GM21360 (cell line): Measurements from ENCODE around the gene LYRM9.
"Not testable (repeated sequence)": the region's sequence is repeated elsewhere in the genome, so short reads cannot be mapped to it uniquely, and the experiment has no call there.

Source experiments
- ATAC-seq: cut with Tn5 transposase; IDR thresholded peaks from one replicate; pipeline ENCODE4 v1.9.1; 2021; ENCODE audit warnings: mild to moderate bottlenecking, moderate library complexity; ENCODE audit not compliant: unreplicated experiment

Gene LYRM9

DNA sequence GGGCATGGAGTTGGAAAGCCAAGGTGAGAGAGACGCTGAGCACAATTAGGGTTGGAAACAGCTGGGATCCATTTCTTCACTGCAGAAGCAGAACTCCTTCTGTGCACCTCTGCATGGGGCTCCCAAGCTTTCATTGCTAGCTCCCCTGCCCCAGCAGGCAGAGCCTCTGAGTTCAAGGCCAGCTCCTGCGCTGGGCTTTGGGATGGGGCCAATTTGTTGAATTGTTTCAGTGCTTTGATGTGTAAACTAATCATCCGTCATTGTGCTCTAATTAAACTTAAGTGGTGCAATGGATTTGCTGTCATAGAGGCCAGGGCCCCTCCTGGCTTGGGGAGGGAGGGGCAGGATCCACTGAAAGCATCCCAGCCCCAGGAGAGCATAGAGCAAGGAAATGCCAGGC, 13.5 kb upstream of the LYRM9 start:
- no peak for ATAC-seq

DNA sequence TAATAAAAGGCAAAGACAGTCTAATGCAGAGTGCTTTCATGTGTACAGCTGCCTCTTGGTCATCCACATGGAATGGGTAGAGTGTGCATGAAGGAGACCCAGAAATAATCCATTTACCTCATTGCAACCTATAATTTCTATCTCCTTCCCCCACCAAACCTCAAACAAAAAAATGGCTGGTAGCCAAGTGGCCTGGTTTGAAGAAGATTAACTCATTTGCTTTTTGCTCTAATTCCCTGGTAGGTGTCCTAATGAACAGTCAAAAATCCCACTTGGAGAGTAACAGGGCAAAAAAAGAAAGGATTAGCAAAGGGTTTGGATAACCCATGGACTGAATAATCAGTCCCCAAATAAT, 13.0 kb upstream of the LYRM9 start:
- no peak for ATAC-seq

DNA sequence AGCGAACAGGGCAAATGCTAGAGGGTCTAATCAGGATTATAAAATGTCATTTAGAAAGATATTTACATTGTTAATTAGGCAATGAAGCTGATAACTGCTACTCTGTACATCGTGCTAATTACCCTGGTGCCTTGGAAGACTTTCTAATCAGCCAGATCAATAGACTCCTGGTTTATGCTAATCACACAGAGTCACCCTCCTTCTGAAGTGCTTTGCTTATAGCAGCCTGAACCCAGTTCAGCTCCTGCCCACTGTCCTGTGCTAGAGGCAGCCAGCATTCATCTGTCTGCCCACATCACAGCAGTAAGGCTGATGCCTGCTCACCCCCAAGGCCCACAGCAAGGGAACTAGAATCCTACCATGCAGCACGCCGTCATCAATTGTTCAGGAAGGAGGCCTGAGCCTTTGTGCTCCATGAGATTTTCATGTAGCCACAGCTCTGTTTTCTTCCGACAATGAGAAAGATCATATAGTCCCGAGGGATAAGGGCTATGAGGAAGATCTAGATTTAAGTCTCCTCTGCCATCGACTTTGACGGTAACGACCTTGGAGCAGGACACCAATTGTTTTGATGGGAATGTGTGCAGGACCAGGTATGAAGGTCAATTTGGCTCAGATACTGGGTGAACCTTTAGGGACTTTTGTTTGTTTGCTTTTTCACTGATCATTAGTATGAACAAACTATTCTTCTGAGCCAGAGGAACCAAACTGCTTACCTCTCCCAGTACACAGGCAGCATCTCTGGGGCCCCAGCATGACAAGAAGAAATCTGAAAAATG, 12.5 kb upstream of the LYRM9 start:
- no peak for ATAC-seq

DNA sequence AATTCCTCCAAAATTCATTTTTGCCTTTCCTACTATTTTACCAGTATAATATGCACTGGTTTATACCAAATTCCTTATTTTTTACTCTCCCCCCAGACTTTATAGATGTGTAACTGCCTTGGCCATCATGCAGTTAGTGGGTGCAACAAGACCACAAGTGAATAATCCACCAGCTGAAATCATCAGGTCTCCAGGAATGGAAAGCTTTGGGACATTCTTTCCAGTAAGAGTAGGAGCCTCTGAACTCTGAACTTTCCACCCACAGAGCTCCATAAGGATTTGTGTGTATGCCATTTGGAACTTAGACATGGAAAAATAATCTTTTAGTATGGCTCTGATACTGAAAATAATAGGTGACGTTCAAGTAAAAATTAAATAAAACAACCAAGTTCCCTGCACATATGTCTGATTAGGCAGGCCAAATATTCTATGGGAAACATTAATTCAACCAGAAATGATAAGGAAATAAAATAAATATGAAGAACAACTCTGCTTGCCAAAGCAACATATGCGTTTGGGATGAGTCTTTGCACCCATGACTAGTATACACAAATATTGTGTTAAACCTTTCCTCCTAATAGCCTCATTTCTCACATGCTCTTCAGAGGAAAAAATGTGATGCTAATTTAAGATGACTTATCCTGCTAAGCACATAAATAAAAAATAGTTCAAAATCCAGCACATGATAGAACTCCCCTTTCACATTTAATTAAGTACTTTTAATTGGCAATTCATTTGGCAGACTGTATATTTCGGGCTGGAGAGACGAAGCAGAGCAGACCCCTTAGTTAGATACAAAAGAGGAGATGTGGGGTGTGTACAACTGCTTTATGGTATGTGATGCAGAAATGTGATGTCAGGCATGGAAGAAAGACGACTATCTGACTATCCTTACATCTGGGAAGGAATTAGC, 11.6 kb upstream of the LYRM9 start:
- ATAC-seq: no peak

DNA sequence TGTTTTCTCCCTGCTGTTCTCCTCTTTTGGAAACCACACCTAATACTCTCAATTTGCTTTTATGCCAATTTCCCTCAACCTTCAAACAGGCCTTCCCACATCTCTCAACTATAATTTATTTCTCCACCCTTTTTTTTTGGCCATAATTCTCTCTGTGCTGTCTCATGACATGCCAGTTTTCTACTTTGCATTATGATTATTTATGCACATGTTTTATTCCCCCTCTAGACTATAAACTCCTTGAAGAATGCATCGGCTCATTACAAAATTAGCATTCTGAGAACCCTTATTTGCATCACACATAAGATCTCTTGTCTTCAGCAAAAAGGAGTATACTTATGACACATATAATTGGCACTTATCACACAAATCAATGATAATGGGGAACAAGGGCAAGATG, 10.9 kb upstream of the LYRM9 start:
- ATAC-seq: no peak

DNA sequence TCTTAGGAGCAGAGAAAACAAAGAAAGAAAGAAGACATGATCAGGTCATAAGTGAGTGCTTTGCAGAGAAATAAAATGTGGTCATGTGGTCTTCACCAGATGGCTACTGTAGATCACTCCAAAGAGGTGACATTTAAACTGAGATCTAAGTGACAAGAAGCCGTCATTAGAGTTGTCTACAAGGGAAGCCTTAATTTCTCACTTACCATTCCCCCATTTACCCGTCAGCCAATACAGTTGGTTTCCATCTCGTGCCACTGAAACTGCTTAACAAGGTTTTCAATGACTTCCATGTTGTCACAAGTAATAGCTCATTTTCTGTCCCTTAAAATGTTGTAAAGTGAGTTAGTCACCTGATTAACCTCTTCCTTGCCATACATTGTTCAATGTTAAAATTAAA, 6.4 kb upstream of the LYRM9 start:
- ATAC-seq: no peak

DNA sequence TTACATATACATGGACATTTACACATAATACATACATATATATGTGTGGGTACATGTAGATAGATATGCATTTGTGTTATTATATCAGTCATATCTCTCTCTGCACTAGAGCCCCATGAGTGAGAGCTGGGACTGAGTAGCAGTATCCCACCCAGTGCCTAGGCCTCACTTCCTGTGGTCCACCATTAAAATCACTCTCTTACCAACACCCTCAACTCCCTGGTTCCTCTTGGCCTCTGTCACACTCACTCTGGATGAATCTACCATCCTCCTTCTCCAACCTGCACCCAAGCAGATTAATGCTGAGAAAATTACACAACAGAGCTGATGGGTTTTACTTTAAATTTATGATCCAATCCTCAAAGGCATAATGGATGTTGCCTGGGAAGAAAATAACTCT, 4.9 kb upstream of the LYRM9 start:
- ATAC-seq: no peak

DNA sequence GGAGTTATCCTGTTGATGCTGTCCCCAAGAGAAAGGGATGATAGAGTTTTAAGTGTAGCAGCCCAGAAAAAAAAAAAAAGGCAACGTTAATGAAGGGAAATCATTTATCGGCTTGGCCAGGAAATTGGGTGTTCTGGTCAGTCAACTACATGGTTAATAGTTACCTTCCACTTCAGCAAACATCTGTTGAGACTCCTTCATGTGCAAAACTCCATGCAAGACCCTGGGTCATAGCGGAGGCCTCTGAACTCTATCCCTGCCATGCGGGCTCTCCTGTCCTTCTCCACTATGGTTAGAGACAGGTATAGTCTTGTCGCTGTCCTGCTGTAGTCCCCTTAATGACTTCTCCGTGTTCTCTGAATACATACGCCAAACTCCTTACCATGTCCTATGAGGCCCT, 3.5 kb upstream of the LYRM9 start:
- no peak for ATAC-seq

DNA sequence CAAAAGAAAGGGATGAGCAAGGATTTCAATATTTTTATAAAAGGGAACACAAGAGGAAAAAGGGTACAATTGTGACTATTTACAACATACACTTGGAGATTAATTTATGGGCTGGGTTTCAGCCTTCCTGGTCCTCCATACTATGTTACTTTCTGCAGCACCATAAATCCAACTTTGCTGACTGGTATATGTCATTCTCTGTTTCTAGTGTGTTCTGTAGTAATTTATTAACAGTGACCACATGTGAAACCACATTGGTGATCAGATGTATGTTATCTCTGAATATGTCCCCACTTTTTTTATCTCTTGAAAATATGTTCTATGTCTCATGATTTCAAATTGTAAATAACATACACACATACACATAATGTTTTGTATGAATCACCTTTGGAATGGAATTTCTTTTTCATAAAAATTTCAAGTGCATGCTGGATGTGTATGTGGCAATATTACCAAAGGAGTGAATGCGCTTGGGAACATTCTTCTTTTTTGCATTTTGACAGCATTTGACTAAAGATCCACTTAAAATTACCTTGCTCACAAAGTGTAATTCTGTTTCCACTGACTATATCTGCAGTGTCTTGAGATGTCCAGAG, 2.9 kb upstream of the LYRM9 start:
- ATAC-seq: no peak

DNA sequence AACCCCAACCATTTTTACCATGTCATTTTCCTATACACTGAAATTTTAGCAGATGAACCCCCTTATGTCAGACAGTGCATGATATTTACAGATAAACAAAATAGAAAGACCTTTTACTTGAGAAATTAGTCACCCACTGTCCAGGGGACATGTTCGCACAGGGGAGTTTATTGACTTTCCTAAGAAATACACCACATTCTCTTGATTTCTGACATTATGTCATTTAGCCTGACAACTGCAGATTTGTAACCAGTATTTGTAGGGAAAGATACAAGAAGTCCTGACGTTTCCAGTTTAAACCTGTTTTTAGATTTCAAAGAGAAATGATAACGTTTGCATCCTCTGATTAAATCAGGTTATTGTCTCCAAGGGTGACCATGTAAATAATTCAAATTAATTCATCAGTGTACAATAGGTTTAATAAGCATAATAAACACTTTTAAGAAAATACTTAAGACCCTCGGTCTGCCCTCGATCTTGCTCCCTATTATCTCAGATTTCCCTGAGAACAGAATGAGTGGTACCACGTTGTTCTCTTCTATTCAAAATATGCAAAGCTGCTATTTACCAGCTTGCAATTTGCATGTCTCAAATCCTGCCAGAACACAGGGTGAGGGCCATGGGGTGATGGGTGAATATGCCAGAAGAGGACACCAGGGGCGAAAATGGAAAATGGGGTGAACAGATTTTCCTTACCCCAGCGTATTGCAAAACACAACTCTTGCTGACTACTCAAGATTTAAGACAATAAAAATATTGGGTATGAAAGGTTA, 2.1 kb upstream of the LYRM9 start:
- no peak for ATAC-seq

DNA sequence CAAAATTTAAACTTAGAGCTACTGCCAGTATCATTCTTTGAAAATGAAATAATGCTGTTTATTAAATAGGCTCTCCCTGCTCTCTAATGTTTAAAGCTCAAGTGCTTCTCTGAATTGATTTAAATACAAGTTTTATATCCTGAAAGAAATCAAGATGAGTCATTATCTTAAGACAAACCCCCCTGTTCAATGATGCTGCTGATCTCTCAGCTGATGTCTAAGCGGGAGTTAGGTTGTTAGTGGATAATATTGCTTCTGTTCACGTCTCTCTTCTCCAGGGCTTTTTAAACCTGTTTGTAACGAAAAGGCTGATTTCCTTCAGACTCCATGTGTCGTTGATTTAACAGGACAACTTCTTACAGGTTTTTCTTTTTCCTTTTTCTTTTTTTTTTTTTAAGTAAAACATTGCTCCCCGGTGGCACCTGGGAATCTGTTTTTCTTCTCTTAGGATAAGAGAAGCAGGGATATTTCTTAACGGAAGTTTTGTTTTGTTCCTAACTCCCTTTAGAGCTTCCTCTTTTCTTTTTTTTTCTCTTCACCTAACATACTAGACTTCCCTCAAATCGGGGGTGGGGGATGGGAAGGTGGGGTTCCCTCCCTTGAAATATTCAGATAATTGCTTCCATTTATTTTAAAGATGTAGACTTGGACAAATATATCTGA, 807 bp upstream of the LYRM9 start:
- ATAC-seq: no peak

DNA sequence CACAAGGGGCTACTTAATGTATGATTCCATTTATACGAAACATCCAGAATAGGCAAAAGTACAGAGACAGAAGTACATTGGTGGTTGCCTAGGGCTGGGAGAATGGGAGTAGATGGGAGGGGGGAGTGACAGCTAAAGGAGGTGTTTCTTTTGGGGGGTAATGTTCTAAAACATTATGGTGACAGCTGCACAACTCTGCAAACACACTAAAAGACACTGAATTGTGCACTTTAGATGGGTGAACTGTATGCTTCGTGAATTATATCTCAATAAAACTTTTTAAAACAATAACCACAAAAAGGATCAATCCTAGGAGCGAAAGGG, 661 bp downstream of the LYRM9 start:
- ATAC-seq: no peak

DNA sequence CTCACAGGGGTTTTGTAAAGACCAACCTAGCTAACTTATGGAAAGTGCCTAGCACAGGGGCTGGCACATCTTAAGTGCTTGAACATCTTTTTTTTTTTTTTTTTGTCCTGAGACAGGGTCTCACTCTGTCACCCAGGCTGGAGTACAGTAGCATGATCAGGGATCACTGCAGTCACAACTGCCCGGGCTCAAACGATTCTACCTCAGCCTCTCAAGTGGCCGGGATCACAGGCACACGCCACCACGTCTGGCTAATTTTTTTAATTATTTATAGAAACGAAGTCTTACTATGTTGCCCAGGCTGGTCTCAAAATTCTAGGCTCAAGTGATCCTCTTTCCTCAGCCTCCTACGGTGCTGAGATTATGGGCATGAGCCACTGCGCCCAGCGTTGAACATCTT, 1.3 kb downstream of the LYRM9 start:
- no peak for ATAC-seq

DNA sequence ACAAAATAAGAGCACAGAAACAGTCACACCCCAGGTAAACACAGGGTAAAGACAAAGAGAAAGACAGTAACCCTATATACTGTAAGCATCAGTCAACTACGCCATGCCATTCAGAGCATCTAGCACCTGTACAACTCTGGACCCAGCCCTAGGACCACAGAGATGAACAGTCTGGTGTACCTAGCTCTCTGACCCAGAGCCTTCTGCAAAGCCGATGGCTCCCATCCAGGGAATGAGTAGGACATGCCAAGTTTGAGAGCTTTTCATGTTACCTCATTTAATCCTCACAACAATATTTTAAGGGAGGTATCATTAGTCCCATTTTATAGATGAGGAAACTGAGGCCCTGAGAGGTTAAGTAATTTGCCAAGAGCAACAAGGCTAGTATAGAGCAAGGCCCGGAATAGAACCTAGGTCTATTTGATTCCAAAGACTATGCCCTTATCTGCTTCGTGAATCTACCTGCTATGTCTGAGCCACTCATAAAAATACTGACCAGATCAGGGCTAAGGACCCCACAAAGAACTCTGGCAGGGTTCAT, 3.4 kb downstream of the LYRM9 start:
- ATAC-seq: no peak

DNA sequence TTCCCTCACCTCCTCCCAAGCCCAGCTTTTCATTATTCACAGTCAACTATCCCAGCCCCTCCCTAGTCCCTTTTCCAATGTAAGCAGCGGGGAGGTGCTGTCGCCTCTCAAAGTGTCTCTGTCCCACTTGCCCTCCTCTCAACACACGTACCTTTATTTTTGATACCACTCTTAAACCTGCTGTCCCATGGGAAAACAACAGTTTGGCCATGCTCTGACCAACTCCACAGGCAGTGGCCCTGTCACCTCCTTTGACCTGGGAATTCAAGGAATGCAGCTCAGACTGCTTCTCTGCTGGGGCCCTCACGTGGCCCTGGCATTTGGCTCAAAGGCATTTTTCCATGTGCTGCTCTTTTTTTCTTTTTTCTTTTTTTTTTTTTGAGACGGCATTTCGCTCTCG, 4.2 kb downstream of the LYRM9 start:
- ATAC-seq: no peak

DNA sequence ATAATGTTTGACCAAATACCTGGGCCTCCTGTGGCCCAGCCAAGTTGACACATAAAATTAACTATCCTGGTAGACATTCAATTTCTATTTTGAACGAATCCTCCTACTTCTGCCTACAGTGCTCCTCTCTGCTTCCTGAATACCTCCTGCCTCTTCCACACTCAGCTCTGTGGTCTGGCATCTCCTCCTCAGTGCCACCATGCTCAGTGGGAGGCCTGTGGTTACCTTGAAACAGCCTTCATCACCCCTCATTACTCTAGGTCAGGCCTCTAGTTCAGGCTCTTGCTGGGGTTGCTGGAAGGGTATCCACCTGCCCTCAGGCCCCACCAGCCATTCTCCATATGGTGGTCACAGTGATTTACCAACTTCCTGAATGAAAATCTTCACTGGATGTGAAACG, 5.1 kb downstream of the LYRM9 start:
- ATAC-seq: no peak

DNA sequence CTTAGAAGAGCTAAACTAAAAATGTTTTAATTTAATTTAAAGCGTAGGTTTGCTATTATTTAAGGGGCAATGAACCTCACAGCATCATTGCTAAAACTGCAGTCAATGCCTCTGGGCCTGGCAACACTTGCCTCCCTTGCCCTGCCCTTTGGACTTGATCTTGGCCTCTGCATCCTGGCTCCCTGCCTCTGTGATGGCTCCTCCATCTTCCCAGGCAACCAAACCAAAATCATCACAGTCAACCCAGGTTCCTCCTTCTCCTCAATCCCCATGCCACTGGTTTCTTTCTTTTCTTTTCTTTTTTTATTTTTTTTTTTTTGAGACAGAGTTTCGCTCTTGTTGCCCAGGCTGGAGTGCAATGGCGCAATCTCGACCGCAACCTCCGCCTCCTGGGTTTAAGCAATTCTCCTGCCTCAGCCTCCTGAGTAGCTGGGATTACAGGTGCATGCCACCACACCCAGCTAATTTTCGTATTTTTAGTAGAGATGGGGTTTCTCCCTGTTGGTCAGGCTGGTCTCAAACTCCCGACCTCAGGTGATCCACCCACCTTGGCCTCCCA, 6.7 kb downstream of the LYRM9 start:
- ATAC-seq: not testable (repeated sequence)

DNA sequence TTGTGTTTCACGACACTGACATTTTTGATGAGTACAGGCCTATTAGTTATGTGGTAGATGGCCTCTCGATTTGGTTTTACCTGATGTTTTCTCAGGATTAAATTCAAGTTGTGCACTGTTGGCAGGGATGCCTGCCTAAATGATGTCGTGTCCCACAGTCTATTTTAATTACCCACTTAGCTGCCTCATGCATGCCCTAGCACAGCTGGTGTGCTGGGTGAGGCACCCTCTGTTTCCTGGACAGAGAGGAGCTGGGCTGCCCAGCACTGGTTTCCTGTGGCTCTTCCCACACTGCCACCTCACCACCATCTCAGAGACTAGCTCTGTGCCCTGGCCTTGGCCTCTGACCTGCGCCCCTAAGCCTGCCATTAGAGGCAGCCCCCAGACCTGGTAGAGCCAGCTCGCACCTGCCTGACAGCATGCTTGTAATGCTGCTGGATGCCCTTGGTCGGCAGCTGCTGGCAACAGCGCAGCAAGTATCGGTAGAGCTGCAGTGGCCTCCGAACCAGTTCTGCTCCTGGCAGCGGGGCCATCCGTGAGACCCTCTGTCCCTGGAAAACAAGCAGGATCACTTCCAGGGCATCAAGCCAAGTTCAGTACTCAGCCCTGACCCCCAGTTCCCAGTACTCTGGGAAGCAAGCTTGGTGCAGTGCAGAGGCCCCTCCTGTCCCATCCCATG, 10.9 kb downstream of the LYRM9 start:
- ATAC-seq: no peak

DNA sequence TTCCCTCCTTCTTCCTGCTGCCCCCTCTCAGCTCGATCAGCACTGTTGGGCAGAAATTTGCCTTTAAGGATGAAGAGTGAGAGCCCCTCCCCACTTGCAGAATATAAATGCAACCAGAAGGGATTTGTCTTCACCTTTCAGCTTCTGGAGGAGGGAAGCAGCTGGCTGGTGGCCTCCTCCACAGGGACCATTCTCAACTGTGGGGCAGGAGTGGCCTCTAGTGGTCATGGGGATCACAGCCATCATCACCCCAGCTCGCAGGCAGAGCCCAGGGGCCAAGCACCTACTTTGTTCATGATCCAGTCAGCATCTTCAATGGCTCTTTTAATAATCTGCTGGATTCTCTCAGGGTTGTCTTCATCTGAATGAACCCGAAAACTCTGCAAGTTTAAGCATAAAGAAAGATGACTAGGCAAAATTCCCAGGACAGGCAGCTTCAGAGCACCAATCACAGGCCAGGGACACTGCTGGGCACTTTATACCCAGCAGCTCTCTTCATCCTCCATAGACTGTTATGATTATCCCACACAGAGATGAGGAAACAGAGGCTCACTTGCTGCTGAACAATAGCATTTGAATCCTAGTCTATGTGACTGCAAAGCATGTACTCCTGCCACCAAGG, 13.1 kb downstream of the LYRM9 start:
- ATAC-seq: no peak
